WTC11 (cell line): Measurements from ENCODE around the gene RPS25. TPM values are rescaled to one million over a fixed set of nuclear protein-coding genes. Genes with fewer than 3 reads are reported as not detected.

ENCODE experiments used
- ATAC-seq: fragments of 200-7000 bp; cut with Tn5 transposase; 2 replicates; pipeline ENCODE4 v1.10.0; 2021; ENCODE audit warnings: mild to moderate bottlenecking, moderate library complexity
- CTCF ChIA-PET: fragments of 300-600 bp; sonication (Branson Sonifier 250); formaldehyde crosslinking; loops from one replicate; lab custom pipeline; 2021; ENCODE audit warnings: antibody characterized with exemption; lab: Charles Lee
- POLR2A ChIA-PET: fragments of 350-600 bp; sonication (Branson Sonifier 250); formaldehyde crosslinking; loops from one replicate; lab custom pipeline; 2021; ENCODE audit warnings: antibody characterized with exemption; lab: Charles Lee
- DNase-seq: peaks from one replicate; pipeline ENCODE4 v3.0.0; 2021; ENCODE audit warnings: low spot score
- H3K27ac Mint-ChIP-seq: 2 replicates; pipeline ENCODE4 v1.8.0; 2021; ENCODE audit warnings: mixed read lengths
- H3K27me3 Mint-ChIP-seq: 2 replicates; pipeline ENCODE4 v1.8.0; 2021; ENCODE audit warnings: low read depth, mild to moderate bottlenecking, moderate library complexity, mixed read lengths
- H3K36me3 Mint-ChIP-seq: 2 replicates; pipeline ENCODE4 v1.8.0; 2021; ENCODE audit warnings: mixed read lengths
- H3K4me1 Mint-ChIP-seq: 2 replicates; pipeline ENCODE4 v1.8.0; 2022; ENCODE audit warnings: mixed read lengths
- H3K4me3 Mint-ChIP-seq: 2 replicates; pipeline ENCODE4 v1.8.0; 2021; ENCODE audit warnings: mild to moderate bottlenecking, moderate library complexity, mixed read lengths
- H3K9me3 Mint-ChIP-seq: 2 replicates; pipeline ENCODE4 v1.8.0; 2021; ENCODE audit warnings: mixed read lengths
- AFF4 ChIP-seq: sonication (generic); formaldehyde crosslinking; IDR thresholded peaks from 2 replicates; pipeline ENCODE4 v1.8.1; 2023; ENCODE audit warnings: mild to moderate bottlenecking, missing genetic modification reagents, borderline replicate concordance
- CREM ChIP-seq: sonication (generic); formaldehyde crosslinking; IDR thresholded peaks from 2 replicates; pipeline ENCODE4 v1.8.1; 2022; ENCODE audit warnings: mild to moderate bottlenecking, missing genetic modification reagents, moderate library complexity
- CTCF ChIP-seq: fragments of 200-600 bp; IDR thresholded peaks from 2 replicates; pipeline ENCODE4 v1.8.0; 2022; ENCODE audit warnings: antibody characterized with exemption
- ELF4 ChIP-seq: sonication (generic); formaldehyde crosslinking; IDR thresholded peaks from 2 replicates; pipeline ENCODE4 v1.8.1; 2022; ENCODE audit warnings: low read depth, mild to moderate bottlenecking, moderate library complexity, missing genetic modification reagents
- FOXJ3 ChIP-seq: sonication (generic); formaldehyde crosslinking; IDR thresholded peaks from 2 replicates; pipeline ENCODE4 v1.9.0; 2021; ENCODE audit warnings: missing genetic modification reagents, mild to moderate bottlenecking, borderline replicate concordance
- HMGXB4 ChIP-seq: sonication (generic); formaldehyde crosslinking; IDR thresholded peaks from 2 replicates; pipeline ENCODE4 v1.8.1; 2023; ENCODE audit warnings: mild to moderate bottlenecking, moderate library complexity, missing genetic modification reagents
- MYBL2 ChIP-seq: sonication (generic); formaldehyde crosslinking; IDR thresholded peaks from 2 replicates; pipeline ENCODE4 v1.8.1; 2023; ENCODE audit warnings: mild to moderate bottlenecking, moderate library complexity, missing genetic modification reagents
- NR2C2 ChIP-seq: sonication (generic); formaldehyde crosslinking; IDR thresholded peaks from 2 replicates; pipeline ENCODE4 v1.8.0; 2022; ENCODE audit warnings: mild to moderate bottlenecking, missing genetic modification reagents
- RELA ChIP-seq: sonication (generic); formaldehyde crosslinking; IDR thresholded peaks from 2 replicates; pipeline ENCODE4 v1.8.1; 2022; ENCODE audit warnings: missing genetic modification reagents, mild to moderate bottlenecking, borderline replicate concordance
- TCF7 ChIP-seq: sonication (generic); formaldehyde crosslinking; IDR thresholded peaks from 2 replicates; pipeline ENCODE4 v1.8.0; 2022; ENCODE audit warnings: mild to moderate bottlenecking, low read depth, missing genetic modification reagents, moderate library complexity
- TEAD4 ChIP-seq: sonication (generic); formaldehyde crosslinking; IDR thresholded peaks from 2 replicates; pipeline ENCODE4 v1.8.0; 2022; ENCODE audit warnings: mild to moderate bottlenecking, missing genetic modification reagents
- ZNF219 ChIP-seq: sonication (generic); formaldehyde crosslinking; IDR thresholded peaks from 2 replicates; pipeline ENCODE4 v1.8.0; 2023; ENCODE audit warnings: missing genetic modification reagents, mild to moderate bottlenecking, borderline replicate concordance
- ZNF423 ChIP-seq: fragments of 250-450 bp; sonication (Bioruptor Pico); IDR thresholded peaks from 2 replicates; pipeline ENCODE4 v2.1.2; 2022; ENCODE audit warnings: mild to moderate bottlenecking, moderate library complexity
- total RNA-seq: library from RNA; stranded (reverse); gene quantifications from 3 replicates; pipeline ENCODE4 v1.2.3, GENCODE V29; 2021
- TF ChIP-seq, protein P1 (sequence below): sonication (generic); formaldehyde crosslinking; IDR thresholded peaks from 2 replicates; pipeline ENCODE4 v1.8.0; 2022; ENCODE audit warnings: mild to moderate bottlenecking, missing genetic modification reagents
- TF ChIP-seq, protein P2 (sequence below): fragments of 250-450 bp; sonication (Bioruptor Pico); IDR thresholded peaks from 2 replicates; pipeline ENCODE4 v1.9.0; 2021; ENCODE audit warnings: mild to moderate bottlenecking
- TF ChIP-seq, protein P3 (sequence below): fragments of 250-450 bp; sonication (Bioruptor Pico); IDR thresholded peaks from 2 replicates; pipeline ENCODE4 v1.9.0; 2021; ENCODE audit warnings: mild to moderate bottlenecking, borderline replicate concordance

RPS25 gene
- total RNA-seq, 1 experiment from 2014 or later = 1,349 TPM

GRCh38 chr11:119049081-119049480 lies 30.9 kb upstream of the RPS25 start (continued):
- no peak for TF ChIP-seq CTCF

- Mint-ChIP-seq H3K4me1 (peaks cover 7% of the 10 kb centered on the region), H3K27me3 (no peaks in the 10 kb centered on the region), H3K4me3 (no peak overlapping the region), H3K27ac (no peak overlapping the region), H3K36me3 (peaks cover 76% of the 10 kb centered on the region), H3K9me3 (no peaks in the 10 kb centered on the region)
- no peak for ATAC-seq
- ChIA-PET CTCF (interaction anchor here (0.6 kb wide), 1 partner anchor 95 kb away, joined by 3 read pairs; no protein-coding TSS in a partner anchor), POLR2A (no interaction called here)
- TF ChIP-seq TEAD4 (CRISPR knock-in tag) (no peak), ZNF219 (no peak), AFF4 (CRISPR knock-in tag) (no peak), ZNF423 (CRISPR knock-in tag) (no peak), RELA (no peak), NR2C2 (no peak), TCF7 (no peak), HMGXB4 (CRISPR knock-in tag) (no peak)
- TF ChIP-seq, protein P1, sequence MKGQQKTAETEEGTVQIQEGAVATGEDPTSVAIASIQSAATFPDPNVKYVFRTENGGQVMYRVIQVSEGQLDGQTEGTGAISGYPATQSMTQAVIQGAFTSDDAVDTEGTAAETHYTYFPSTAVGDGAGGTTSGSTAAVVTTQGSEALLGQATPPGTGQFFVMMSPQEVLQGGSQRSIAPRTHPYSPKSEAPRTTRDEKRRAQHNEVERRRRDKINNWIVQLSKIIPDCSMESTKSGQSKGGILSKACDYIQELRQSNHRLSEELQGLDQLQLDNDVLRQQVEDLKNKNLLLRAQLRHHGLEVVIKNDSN (CRISPR knock-in tag) = no peak
- no peak for DNase-seq
Measured at GRCh38 chr11:119048644-119049043, 30.5 kb upstream of the RPS25 start.

GRCh38 chr11:119047205-119047604 lies 29.1 kb upstream of the RPS25 start:
- ChIA-PET CTCF (interaction anchor here (0.7 to 0.9 kb wide), 2 partner anchors 16 to 20 kb away, joined by 3 to 5 read pairs; partner anchors contain the start of gene VPS11), POLR2A (interaction anchor here (2.1 kb wide), 1 partner anchor 9 kb away, joined by 8 read pairs; no protein-coding TSS in a partner anchor)
- Mint-ChIP-seq H3K4me1 (peaks cover 7% of the 10 kb centered on the region), H3K9me3 (no peaks in the 10 kb centered on the region), H3K36me3 (peaks cover 61% of the 10 kb centered on the region), H3K27me3 (no peaks in the 10 kb centered on the region), H3K27ac (no peak overlapping the region), H3K4me3 (no peak overlapping the region)
- no peak for ATAC-seq
- no peak for DNase-seq
- TF ChIP-seq, protein P2, sequence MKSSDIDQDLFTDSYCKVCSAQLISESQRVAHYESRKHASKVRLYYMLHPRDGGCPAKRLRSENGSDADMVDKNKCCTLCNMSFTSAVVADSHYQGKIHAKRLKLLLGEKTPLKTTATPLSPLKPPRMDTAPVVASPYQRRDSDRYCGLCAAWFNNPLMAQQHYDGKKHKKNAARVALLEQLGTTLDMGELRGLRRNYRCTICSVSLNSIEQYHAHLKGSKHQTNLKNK (CRISPR knock-in tag) = no peak
- TF ChIP-seq, protein P3, sequence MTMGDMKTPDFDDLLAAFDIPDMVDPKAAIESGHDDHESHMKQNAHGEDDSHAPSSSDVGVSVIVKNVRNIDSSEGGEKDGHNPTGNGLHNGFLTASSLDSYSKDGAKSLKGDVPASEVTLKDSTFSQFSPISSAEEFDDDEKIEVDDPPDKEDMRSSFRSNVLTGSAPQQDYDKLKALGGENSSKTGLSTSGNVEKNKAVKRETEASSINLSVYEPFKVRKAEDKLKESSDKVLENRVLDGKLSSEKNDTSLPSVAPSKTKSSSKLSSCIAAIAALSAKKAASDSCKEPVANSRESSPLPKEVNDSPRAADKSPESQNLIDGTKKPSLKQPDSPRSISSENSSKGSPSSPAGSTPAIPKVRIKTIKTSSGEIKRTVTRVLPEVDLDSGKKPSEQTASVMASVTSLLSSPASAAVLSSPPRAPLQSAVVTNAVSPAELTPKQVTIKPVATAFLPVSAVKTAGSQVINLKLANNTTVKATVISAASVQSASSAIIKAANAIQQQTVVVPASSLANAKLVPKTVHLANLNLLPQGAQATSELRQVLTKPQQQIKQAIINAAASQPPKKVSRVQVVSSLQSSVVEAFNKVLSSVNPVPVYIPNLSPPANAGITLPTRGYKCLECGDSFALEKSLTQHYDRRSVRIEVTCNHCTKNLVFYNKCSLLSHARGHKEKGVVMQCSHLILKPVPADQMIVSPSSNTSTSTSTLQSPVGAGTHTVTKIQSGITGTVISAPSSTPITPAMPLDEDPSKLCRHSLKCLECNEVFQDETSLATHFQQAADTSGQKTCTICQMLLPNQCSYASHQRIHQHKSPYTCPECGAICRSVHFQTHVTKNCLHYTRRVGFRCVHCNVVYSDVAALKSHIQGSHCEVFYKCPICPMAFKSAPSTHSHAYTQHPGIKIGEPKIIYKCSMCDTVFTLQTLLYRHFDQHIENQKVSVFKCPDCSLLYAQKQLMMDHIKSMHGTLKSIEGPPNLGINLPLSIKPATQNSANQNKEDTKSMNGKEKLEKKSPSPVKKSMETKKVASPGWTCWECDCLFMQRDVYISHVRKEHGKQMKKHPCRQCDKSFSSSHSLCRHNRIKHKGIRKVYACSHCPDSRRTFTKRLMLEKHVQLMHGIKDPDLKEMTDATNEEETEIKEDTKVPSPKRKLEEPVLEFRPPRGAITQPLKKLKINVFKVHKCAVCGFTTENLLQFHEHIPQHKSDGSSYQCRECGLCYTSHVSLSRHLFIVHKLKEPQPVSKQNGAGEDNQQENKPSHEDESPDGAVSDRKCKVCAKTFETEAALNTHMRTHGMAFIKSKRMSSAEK = no peak
- TF ChIP-seq MYBL2 (CRISPR knock-in tag) (no peak), FOXJ3 (no peak), CREM (no peak), ELF4 (CRISPR knock-in tag) (no peak)
